Neural cell (in vitro differentiated cells): ENCODE results near the gene GNLY. TPM values are rescaled to one million over a fixed set of nuclear protein-coding genes. Genes with fewer than 3 reads are reported as not detected.

ENCODE experiments used
- H2AFZ ChIP-seq: fragments of 200-600, 300-800 bp; sonication (generic), shearing (Covaris generic); 2 replicates; pipeline ENCODE4 v1.6.0; 2014; ENCODE audit warnings: low read depth, mild to moderate bottlenecking, antibody characterized with exemption, low read length, moderate library complexity
- H3F3A ChIP-seq: fragments of 200-600 bp; shearing (Covaris generic); 2 replicates; pipeline ENCODE4 v1.6.1; 2016; ENCODE audit warnings: mild to moderate bottlenecking, moderate library complexity, mixed read lengths, antibody characterized with exemption, low read length; ENCODE audit not compliant: insufficient read depth, poor library complexity, severe bottlenecking
- H3K27ac ChIP-seq: fragments of 200-600, 300-800 bp; sonication (generic), shearing (Covaris generic); 2 replicates; pipeline ENCODE4 v1.5.1; 2014; ENCODE audit warnings: mild to moderate bottlenecking, low read length, moderate library complexity
- H3K27me3 ChIP-seq: fragments of 300-800, 200-600 bp; sonication (generic), shearing (Covaris generic); 2 replicates; pipeline ENCODE4 v1.6.0; 2014; ENCODE audit warnings: mild to moderate bottlenecking, low read depth, low read length, moderate library complexity; ENCODE audit not compliant: insufficient read depth
- H3K36me3 ChIP-seq: fragments of 300-800, 200-600 bp; sonication (generic), shearing (Covaris generic); 2 replicates; pipeline ENCODE4 v1.5.1; 2014; ENCODE audit warnings: mild to moderate bottlenecking, antibody characterized with exemption, low read length, moderate library complexity; ENCODE audit not compliant: insufficient read depth
- H3K4me2 ChIP-seq: fragments of 300-800, 200-600 bp; sonication (generic), shearing (Covaris generic); 2 replicates; pipeline ENCODE4 v1.6.0; 2014; ENCODE audit warnings: mild to moderate bottlenecking, low read length
- H3K4me3 ChIP-seq: fragments of 300-800, 200-600 bp; sonication (generic), shearing (Covaris generic); 2 replicates; pipeline ENCODE4 v1.5.1; 2014; ENCODE audit warnings: mild to moderate bottlenecking, low read length, moderate library complexity
- H3K79me2 ChIP-seq: fragments of 200-600 bp; shearing (Covaris generic); replicated peaks from 2 replicates; pipeline ENCODE4 v1.6.0; 2014; ENCODE audit warnings: mild to moderate bottlenecking, low read length, moderate library complexity; ENCODE audit not compliant: insufficient read depth
- H3K9ac ChIP-seq: fragments of 300-800, 200-600 bp; sonication (generic), shearing (Covaris generic); 2 replicates; pipeline ENCODE4 v1.6.1; 2016; ENCODE audit warnings: mild to moderate bottlenecking, low read length, mixed read lengths
- H3K9me2 ChIP-seq: fragments of 200-600 bp; shearing (Covaris generic); 2 replicates; pipeline ENCODE4 v1.6.1; 2016; ENCODE audit warnings: mild to moderate bottlenecking, low read length, mixed read lengths; ENCODE audit not compliant: insufficient read depth
- H3K9me3 ChIP-seq: fragments of 200-600, 300-800 bp; sonication (generic), shearing (Covaris generic); 2 replicates; pipeline ENCODE4 v1.6.1; 2016; ENCODE audit warnings: mild to moderate bottlenecking, mixed run types, low read length, moderate library complexity, mixed read lengths
- H4K20me1 ChIP-seq: fragments of 200-600 bp; shearing (Covaris generic); 2 replicates; pipeline ENCODE4 v1.6.1; 2016; ENCODE audit warnings: mild to moderate bottlenecking, mixed run types; ENCODE audit not compliant: insufficient read depth
- CTCF ChIP-seq: fragments of 450-650 bp; IDR thresholded peaks from 2 replicates; pipeline ENCODE4 v1.5.1; 2014; ENCODE audit warnings: antibody characterized with exemption, mild to moderate bottlenecking, moderate library complexity; ENCODE audit not compliant: poor library complexity, severe bottlenecking
- EP300 ChIP-seq: fragments of 450-650 bp; conservative IDR thresholded peaks from 2 replicates; pipeline ENCODE4 v1.6.1; 2014; ENCODE audit warnings: antibody characterized with exemption, mild to moderate bottlenecking, moderate library complexity; ENCODE audit not compliant: poor library complexity, severe bottlenecking
- EZH2 ChIP-seq: fragments of 200-600, 300-800 bp; shearing (Covaris generic), sonication (generic); IDR thresholded peaks from 2 replicates; pipeline ENCODE4 v1.6.1; 2014; ENCODE audit warnings: antibody characterized with exemption, low read length, borderline replicate concordance, mild to moderate bottlenecking; ENCODE audit not compliant: insufficient read depth, poor library complexity, severe bottlenecking
- MXI1 ChIP-seq: fragments of 450-650 bp; conservative IDR thresholded peaks from 2 replicates; pipeline ENCODE4 v1.6.1; 2014; ENCODE audit warnings: antibody characterized with exemption, mild to moderate bottlenecking; ENCODE audit not compliant: poor library complexity, severe bottlenecking
- POLR2AphosphoS5 ChIP-seq: IDR thresholded peaks from 2 replicates; pipeline ENCODE4 v1.6.1; 2012
- RAD21 ChIP-seq: fragments of 450-650 bp; conservative IDR thresholded peaks from 2 replicates; pipeline ENCODE4 v1.6.1; 2014; ENCODE audit warnings: antibody characterized with exemption, mild to moderate bottlenecking, moderate library complexity
- REST ChIP-seq: IDR thresholded peaks from 2 replicates; pipeline ENCODE4 v1.6.1; 2012; ENCODE audit warnings: borderline replicate concordance
- SMC3 ChIP-seq: fragments of 450-650 bp; conservative IDR thresholded peaks from 2 replicates; pipeline ENCODE4 v1.6.1; 2014; ENCODE audit warnings: antibody characterized with exemption, mild to moderate bottlenecking, moderate library complexity; ENCODE audit not compliant: poor library complexity
- TAF1 ChIP-seq: IDR thresholded peaks from 2 replicates; pipeline ENCODE4 v1.6.1; 2012; ENCODE audit warnings: low read depth
- polyA plus RNA-seq: library from polyadenylated mRNA; depleted of rRNA; stranded (reverse); fragments of >200 nt; gene quantifications from 2 replicates; pipeline ENCODE4 v1.2.3, GENCODE V29; 2014

GNLY gene
- polyA plus RNA-seq, 1 donor from 2014 or later = not detected

GRCh38 chr2:85648619-85649018 lies 45.5 kb upstream of the GNLY start:
- no peaks in the 10 kb centered on the region for H3F3A ChIP-seq
- TF ChIP-seq POLR2AphosphoS5 = no peak
- TF ChIP-seq EP300 = no peak
- no peak for TF ChIP-seq TAF1
- no peak for TF ChIP-seq SMC3
- TF ChIP-seq REST = no peak
- no peak for TF ChIP-seq RAD21
- no peak for TF ChIP-seq EZH2
- TF ChIP-seq CTCF = no peak
- TF ChIP-seq MXI1 = no peak
- no peaks in the 10 kb centered on the region for H4K20me1 ChIP-seq
- no peak overlapping the region for H3K4me3 ChIP-seq
- H2AFZ ChIP-seq = no peak overlapping the region
- H3K9me3 ChIP-seq = no peaks in the 10 kb centered on the region
- H3K9me2 ChIP-seq = no peaks in the 10 kb centered on the region
- no peaks in the 10 kb centered on the region for H3K79me2 ChIP-seq
- peaks cover 11% of the 10 kb centered on the region for H3K36me3 ChIP-seq
- no peak overlapping the region for H3K9ac ChIP-seq
- H3K27ac ChIP-seq = no peak overlapping the region
- H3K27me3 ChIP-seq = no peaks in the 10 kb centered on the region
- no peak overlapping the region for H3K4me2 ChIP-seq

GRCh38 chr2:85649201-85650190 lies 44.7 kb upstream of the GNLY start:
- Histone ChIP-seq H3K79me2 (no peaks in the 10 kb centered on the region), H3K27ac (no peak overlapping the region), H4K20me1 (no peaks in the 10 kb centered on the region), H3K36me3 (peaks cover 11% of the 10 kb centered on the region), H3K4me2 (no peak overlapping the region), H2AFZ (no peak overlapping the region), H3K9ac (no peak overlapping the region), H3K4me3 (no peak overlapping the region), H3K9me3 (no peaks in the 10 kb centered on the region), H3K9me2 (no peaks in the 10 kb centered on the region), H3K27me3 (no peaks in the 10 kb centered on the region), H3F3A (no peaks in the 10 kb centered on the region)
- TF ChIP-seq TAF1 (no peak), RAD21 (no peak), EP300 (no peak), MXI1 (no peak), EZH2 (no peak), POLR2AphosphoS5 (no peak), SMC3 (no peak), CTCF (no peak), REST (no peak)
